ENCODE results near the gene POLR1A.

POLR1A gene

GRCh38 chr2:86064006-86064405, 41.7 kb downstream of the POLR1A start:
- DNase-seq (ENCODE audit: low read depth) = no peak

DNA sequence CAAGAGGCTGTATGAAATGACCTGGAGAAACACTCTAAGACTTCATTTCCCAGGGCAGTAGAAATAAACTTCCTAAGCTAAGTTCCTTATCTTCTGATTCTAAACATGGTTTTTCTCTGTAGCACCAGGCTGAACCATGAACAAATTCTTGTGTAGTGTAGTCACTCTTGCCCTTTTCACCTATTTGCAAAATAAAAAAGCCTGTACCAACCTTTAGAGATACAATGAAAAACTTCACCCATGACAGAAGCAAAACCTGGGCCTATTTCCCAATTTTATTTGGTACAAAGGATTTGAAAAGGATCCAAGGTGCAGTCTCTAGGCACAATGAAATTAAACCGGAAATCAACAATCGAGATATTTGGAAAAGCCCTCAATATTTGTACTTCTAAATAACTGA, 43.6 kb downstream of the POLR1A start:
- no peak for DNase-seq (ENCODE audit: low read depth)

- no peak for DNase-seq (ENCODE audit: low read depth)
Observed at GRCh38 chr2:86056590-86057331, 48.9 kb downstream of the POLR1A start.

GRCh38 chr2:86055314-86055713, 50.4 kb downstream of the POLR1A start:
- DNase-seq (ENCODE audit: low read depth) = no peak

DNA sequence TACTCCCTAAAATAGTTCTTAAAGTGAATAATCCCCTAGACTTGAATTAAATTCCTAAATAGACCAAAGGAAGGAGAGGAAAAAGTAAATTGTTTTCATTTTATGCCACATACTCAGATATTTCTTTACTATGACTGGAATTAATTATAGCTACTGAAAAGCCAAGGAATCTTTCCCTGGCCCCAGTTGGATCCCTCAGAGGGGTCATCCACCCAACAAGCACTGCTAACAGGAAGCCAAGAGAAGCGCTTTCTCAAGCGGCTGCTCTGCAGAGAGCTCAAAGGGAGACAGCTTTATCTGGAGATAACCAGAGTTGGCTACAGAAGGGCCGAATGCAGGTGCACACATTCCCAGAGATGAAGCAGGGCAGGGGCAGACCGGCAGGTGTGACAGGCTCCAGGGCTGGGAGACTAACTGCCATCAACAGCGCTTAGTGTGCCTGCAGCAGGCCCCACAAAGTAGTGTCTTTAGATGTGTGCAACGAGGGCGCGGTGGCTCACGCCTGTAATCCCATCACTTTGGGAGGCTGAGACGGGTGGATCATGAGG, 51.1 kb downstream of the POLR1A start:
- no peak for DNase-seq (ENCODE audit: low read depth)

DNA sequence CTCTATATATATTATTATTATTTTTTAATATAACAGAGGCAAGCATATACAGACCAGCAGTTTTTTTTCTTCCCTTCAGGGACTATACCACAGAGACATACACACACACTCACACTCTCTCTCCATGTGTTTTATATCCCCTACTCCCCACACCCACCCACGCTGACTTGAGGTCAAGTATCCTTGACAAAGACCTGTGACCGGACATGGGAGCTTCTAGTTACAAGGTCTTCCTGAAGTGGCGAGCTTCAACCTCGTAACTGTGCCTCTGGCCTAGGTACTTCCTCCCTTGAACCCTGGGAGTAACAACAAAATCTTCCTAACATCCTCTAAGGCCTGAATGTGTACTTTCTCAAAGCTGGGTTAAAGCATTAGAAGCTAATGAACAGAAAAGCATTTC, 52.5 kb downstream of the POLR1A start:
- no peak for DNase-seq (ENCODE audit: low read depth)

- no peak for DNase-seq (ENCODE audit: low read depth)
Observed at GRCh38 chr2:86052676-86053075, 53.0 kb downstream of the POLR1A start.

DNA sequence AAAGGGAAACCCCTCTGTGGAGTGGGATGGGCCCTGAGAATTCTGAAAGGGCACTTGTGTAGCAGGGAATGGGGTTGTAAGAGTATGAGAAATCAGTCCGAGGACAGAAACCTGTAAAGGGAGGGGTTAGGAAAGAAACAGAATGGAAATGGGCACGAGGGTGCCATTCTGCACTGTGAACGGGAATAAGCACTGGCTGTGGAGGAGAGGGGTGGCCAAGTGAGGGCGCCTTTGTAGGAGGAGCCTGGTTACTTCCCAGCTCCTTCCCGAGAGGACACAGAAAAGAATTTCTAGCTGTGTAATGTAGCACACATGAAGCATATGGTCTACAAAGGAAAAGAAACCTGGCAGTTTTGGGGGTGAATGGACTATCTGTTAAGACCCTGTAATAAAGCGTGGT, 53.4 kb downstream of the POLR1A start:
- no peak for DNase-seq (ENCODE audit: low read depth)

- DNase-seq (ENCODE audit: low read depth) = no peak
Observed at GRCh38 chr2:86050301-86050700, 55.4 kb downstream of the POLR1A start.

- no peak for DNase-seq (ENCODE audit: low read depth)
Observed at GRCh38 chr2:86049529-86049928, 56.2 kb downstream of the POLR1A start.

DNA sequence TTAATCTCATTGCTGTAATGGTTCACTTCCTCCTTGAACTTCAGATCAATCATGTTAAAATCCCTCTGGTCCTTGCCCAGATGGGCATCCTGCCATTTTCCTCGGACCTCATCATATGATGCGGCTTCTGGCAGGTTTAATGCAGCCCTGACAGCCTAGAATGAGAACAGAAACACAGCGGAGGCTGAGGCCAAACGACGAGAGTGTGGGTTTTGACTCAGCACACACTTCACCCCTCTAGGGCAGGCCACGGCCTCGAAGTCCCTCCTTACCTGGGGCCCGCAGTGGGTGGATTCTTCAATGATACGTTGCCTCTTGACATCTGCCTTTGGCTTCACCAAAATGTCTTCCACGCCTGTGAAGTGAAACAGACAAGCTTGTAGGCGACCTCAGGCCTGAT, 56.8 kb downstream of the POLR1A start:
- DNase-seq (ENCODE audit: low read depth) = no peak

GRCh38 chr2:86048383-86048701, 57.3 kb downstream of the POLR1A start:
- DNase-seq (ENCODE audit: low read depth) = no peak

GRCh38 chr2:86047575-86048382, 57.9 kb downstream of the POLR1A start:
- DNase-seq (ENCODE audit: low read depth) = no peak

DNA sequence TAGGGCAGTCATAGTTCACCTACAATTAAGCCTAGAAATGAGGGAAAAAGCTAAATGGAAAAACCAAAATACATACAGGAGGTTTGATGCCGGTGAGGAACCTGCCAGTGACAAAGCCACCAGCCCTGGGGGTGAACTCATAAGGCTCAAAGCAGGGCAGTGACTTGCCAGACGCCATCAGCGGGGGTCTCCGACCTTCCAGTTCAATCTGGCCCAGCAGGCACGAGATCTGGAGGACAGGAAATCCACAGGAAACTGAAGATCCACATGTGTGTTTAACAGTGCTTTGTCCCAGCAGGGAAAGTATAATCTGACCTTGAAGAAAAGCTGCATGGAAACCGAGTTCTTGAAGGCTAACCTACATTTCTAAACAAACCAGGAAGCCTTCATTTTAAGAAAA, 60.1 kb downstream of the POLR1A start:
- no peak for DNase-seq (ENCODE audit: low read depth)

DNA sequence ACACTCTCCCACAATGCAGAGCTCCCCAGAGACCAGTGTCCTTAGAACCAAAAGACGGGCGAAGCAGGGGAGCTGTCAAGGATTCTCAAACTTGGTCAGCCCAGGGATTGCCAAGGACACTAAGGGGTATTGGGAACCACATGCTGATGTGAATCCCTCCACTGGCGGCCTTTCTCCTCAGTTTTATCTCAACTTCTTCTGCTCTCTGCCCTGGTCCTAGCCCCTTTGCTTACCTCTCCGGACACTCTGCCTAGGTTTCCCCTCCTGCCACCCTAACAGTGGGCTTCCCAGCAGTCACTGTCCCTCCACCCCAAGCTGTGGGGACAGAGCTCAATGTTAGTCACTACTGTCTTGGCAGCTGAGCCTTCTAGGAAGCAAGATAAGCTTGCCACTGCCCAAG, 61.1 kb downstream of the POLR1A start:
- no peak for DNase-seq (ENCODE audit: low read depth)

GRCh38 chr2:86044045-86044444, 61.6 kb downstream of the POLR1A start:
- no peak for DNase-seq (ENCODE audit: low read depth)

DNA sequence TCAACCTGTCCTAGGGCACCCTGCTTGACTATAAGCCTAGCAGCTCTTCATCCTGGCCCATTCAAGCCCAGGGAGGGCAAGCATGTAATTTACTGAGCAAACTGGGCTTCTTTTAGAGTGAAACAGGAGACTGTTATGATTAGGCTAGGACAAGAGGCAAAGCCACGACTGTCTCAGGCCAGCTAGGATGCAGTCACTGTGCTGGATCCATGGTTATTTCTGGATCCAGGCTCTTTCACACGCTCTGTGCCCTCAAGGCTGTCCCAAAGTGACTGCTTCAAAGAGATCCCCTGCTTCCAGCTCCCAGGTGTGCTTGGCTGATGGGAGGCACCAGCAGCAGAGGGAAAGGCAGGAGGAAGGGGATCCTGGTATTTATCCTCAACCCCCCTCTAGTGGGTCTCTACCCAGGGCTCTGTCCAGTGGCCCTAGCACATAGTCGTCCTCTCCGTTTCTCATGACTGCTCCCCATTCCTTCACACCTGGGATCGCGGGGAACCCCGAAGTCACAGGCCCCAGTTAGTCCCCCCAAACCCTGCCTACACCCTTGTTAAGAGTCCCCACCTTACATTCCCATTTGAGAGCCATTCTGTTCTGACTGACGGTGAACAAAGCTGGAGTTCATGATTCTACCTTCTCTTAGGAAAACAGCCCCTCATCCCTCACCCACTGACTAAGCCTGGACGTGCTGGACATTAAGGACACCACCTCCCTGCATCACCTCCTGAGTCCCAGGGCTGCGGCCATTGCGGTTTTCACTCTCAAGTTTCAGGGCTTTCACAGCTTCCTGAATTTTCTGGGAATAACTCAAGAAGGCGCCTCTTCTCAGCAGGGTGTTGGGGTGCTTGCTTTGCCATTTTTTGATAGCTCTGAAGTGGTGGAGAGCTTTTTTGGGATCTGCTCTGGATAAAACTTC, 63.2 kb downstream of the POLR1A start:
- no peak for DNase-seq (ENCODE audit: low read depth)

DNA sequence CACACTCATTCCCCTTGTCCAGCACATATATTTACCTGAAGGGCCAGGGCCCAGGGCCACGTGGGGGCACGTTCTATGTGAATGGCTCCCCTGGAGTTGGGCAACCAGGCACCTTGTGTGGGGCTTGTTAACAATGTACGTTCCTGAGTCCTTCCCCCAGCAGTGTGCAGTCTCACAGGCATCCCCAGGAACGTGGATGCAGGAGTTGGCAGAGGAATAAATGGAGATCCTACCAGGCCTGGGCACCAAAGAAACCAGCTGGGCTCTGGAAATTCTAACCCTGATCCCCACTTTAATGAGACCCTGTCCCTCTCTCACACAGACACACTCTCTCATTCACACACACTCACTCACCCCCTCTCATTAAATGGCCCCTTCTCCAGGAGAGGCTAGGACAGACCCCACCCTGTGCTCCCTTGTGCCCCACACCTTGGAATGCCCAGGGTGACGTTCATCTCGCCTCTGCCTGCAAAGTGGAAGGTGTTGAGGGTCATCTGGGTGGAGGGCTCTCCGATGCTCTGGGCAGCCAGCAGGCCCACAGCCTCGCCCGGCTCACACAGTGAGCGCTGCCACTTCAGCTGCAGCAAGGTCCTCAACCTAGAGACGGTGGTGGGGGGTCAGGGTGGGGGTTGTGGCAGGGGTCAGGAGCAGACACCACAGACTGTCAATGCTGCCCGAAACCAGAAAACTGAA, 65.6 kb downstream of the POLR1A start:
- DNase-seq (ENCODE audit: low read depth) = no peak

GRCh38 chr2:86039178-86039962, 66.3 kb downstream of the POLR1A start:
- DNase-seq (ENCODE audit: low read depth) = peak; percentile 29

GRCh38 chr2:86038291-86039081, 67.2 kb downstream of the POLR1A start:
- DNase-seq (ENCODE audit: low read depth) = peak; percentile 79

Data from T follicular helper cell (primary cell).